ACC112 (cell line): ENCODE measurements around the gene HTRA3.
A peak's percentile ranks its signal among the peaks of the same experiment; 100 is the strongest.

ENCODE experiments used
- H2AFZ ChIP-seq: fragments of 200-600 bp; sonication (generic); one replicate; pipeline ENCODE4 v1.6.0; 2017; ENCODE audit warnings: antibody characterized with exemption, low read length; ENCODE audit not compliant: unreplicated experiment
- H3K27ac ChIP-seq: fragments of 200-600 bp; sonication (generic); 2 replicates; pipeline ENCODE4 v1.5.1; 2014; ENCODE audit warnings: low read depth, mild to moderate bottlenecking, antibody characterized with exemption, low read length, moderate library complexity
- H3K27me3 ChIP-seq: fragments of 200-600 bp; sonication (generic); 2 replicates; pipeline ENCODE4 v1.6.1; 2014; ENCODE audit warnings: mild to moderate bottlenecking, antibody characterized with exemption, low read length, moderate library complexity, mixed read lengths; ENCODE audit not compliant: insufficient read depth
- H3K36me3 ChIP-seq: fragments of 200-600 bp; sonication (generic); 2 replicates; pipeline ENCODE4 v1.6.1; 2016; ENCODE audit warnings: mild to moderate bottlenecking, antibody characterized with exemption, low read length, moderate library complexity, mixed read lengths; ENCODE audit not compliant: insufficient read depth
- H3K4me1 ChIP-seq: fragments of 200-600 bp; sonication (generic); one replicate; pipeline ENCODE4 v1.6.1; 2016; ENCODE audit warnings: low read length, mixed read lengths; ENCODE audit not compliant: insufficient read depth, unreplicated experiment, control insufficient read depth
- H3K4me3 ChIP-seq: fragments of 200-600 bp; sonication (generic); 2 replicates; pipeline ENCODE4 v1.5.1; 2014; ENCODE audit warnings: mild to moderate bottlenecking, low read depth, low read length
- H3K79me2 ChIP-seq: fragments of 200-600 bp; sonication (generic); one replicate; pipeline ENCODE4 v1.6.0; 2016; ENCODE audit warnings: low read length; ENCODE audit not compliant: control insufficient read depth, unreplicated experiment, insufficient read depth

Gene HTRA3

DNA sequence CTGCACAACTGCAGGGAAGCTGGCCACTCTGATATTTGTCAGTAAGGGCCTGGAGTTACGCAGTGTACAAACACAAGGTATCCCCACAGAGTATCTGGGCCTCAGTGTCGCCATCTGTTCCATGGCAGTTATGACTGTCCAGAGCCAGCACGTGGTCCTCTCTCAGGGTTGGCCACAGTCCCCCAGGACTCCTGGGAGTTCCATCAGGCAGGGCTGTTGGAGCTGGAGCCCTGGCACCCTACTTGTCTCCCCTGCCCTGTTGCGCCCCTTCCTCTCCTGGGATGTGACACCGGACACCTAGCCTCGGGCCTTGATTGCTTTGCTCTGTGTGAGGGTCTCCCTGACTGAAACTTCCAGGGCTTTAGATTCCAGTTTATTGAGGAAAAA is 8.4 kb downstream of the HTRA3 start:
- peak overlapping the region; percentile 66 for H2AFZ ChIP-seq
- H3K4me3 ChIP-seq = peak overlapping the region; percentile 15; the same call in 1 of the 2 replicates
- H3K79me2 ChIP-seq = no peaks in the 10 kb centered on the region
- H3K27ac ChIP-seq = peak overlapping the region; percentile 82
- H3K36me3 ChIP-seq = no peaks in the 10 kb centered on the region
- H3K4me1 ChIP-seq = peaks cover 36% of the 10 kb centered on the region
- H3K27me3 ChIP-seq = no peaks in the 10 kb centered on the region

DNA sequence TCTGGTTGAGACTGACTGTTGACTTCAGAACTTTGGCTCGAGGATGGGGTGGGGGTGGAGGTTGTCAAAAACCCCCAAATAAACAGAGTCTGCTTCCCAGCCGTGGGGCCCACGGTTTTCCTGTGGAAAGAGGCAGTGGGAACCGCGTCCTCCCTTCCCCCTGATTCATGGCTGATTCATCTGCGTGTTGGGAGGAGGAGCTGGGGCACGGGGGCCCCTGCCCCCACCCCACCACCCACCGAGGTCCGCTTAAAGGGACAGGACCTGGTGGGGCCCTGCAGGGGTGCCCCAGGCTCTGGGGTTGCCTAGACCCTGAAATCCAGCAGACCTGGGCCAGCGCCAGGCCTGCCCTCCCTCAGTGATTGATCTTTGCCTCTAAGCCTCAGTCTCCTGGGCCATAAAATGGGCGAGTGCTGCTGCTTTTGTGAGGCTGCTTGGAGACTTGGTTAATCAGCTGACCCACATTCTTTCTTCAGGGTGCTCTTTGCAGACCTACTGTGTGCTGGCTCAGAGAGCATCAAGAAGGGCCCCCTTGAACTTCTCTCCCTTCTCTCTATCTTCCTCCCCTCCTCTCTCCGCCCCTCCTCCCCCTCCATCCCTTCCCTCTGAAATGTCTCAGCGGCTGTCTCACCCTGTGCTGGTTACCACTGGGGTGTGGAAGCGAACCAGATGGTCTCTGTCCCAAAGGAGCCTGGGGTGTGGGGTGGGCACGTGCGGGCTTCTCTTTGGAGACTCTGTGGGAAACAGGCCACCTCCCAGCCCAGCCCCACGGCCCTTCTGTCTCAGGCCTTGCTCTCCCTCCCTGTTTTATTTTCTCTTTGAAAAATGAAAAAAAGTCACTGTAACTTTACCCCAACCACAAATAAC is 9.1 kb downstream of the HTRA3 start:
- no peaks in the 10 kb centered on the region for H3K79me2 ChIP-seq
- peak overlapping the region; percentile 82 for H3K27ac ChIP-seq
- peak overlapping the region; percentile 66 for H2AFZ ChIP-seq
- peak overlapping the region; percentile 15; the same call in 1 of the 2 replicates for H3K4me3 ChIP-seq
- no peaks in the 10 kb centered on the region for H3K27me3 ChIP-seq
- H3K36me3 ChIP-seq = no peaks in the 10 kb centered on the region
- H3K4me1 ChIP-seq = peaks cover 36% of the 10 kb centered on the region

DNA sequence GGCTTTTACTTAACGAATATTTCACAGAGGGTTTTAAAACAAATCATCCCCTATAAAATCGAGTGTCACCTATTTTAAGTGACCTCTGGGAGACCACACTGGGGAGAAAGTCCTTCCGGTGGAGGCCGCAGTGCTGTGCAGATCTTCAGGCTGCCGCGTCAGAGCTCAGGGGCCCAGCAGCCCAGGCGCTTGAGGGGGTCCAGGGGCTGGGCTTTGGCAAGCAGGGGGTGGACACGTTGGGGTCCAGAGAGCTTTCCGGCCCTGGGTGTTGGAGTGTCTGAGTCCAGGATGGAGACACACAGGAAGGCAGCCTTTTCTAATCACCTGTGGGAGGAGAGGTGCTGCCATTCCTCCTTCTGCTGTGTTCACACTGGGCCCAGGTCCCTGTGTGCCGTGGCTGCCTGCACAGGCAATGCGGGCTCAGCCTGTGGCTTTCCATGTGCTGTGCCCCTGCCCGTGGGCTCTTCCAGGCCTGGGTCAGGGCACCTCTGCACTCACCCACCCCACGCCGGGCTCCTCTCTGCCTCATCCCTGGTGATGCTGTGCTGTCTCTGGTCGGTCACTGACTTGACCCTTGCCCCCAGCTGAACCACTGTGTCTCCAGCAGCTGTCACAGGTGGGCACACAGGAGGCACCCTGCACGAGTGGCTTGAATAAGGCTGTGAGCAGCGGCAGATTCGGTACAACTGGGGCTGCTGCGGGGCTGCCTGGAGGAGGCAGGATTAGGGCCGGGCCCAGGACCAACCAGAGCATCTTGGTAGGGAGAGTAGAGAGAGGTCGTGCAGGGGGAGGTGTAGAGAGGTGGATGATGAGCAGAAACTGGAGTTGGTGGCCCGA is 10.0 kb downstream of the HTRA3 start:
- peaks cover 36% of the 10 kb centered on the region for H3K4me1 ChIP-seq
- H2AFZ ChIP-seq = no peak overlapping the region
- H3K27me3 ChIP-seq = no peaks in the 10 kb centered on the region
- no peak overlapping the region for H3K4me3 ChIP-seq
- no peaks in the 10 kb centered on the region for H3K36me3 ChIP-seq
- no peaks in the 10 kb centered on the region for H3K79me2 ChIP-seq
- no peak overlapping the region for H3K27ac ChIP-seq

DNA sequence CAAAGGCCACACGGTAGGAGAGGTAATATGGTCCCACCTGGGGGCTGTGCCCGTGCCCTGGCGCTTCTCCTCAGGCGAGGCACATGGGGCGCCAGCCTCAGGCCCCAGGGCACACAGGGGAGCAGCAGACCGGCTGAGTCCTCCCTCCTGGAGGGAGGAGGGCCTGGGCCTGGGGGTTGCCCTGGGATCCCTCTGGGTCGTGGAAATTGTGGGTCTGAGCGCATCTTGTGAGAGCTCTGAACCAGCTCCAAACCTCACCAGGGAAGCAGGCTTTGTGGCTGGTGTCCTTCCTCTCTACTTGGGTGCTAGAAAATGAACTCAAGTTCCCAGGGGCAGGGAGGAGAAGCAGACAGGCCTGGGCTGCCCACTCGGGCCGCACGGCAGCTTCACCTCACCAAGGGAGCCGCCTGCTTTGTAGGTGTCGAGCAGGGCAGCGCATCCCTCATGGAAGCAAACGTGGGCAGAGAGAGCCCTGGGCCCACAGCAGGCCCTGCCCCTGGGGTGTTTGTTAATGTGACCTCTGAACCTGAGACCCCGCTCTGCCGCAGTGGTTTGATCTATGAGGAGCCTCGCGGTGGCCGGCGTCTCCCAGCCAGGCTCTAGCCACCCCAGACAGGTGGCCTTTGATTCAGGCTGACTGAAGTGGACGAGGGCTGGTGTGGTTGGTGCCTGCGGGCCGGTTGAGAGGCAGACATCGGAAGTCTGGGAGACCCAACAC is 10.8 kb downstream of the HTRA3 start:
- Histone ChIP-seq H3K4me3 (no peak overlapping the region), H3K27ac (no peak overlapping the region), H3K27me3 (no peaks in the 10 kb centered on the region), H2AFZ (no peak overlapping the region), H3K36me3 (no peaks in the 10 kb centered on the region), H3K4me1 (peaks cover 33% of the 10 kb centered on the region), H3K79me2 (no peaks in the 10 kb centered on the region)

DNA sequence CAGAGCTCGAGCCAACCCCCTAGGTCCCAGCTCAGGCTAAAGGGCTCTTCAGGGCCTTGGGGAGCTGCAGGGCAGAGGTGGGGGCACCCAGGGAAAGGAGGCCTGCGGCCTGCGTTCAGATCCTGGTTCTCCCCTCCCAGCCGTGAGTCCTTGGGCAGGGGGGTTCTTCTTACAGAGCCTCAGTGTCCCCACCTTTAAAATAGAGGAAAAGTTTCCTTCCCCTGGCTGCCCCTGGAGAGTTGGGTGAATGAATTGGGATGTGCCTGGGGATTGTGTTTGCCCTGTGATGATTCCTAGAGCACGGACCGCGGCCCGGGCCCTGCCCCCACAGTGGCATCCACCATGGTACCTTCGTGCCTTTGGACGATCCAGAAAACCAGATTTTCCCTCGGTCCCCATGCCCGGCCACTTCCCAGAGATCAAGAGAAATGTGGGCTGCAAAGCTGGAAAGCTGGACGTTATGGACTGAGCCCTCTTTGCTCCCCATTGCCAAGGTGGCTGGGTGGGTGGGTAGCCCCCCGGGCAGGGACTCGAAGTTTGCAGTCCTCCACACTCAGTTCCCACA is 11.4 kb downstream of the HTRA3 start:
- no peaks in the 10 kb centered on the region for H3K36me3 ChIP-seq
- no peaks in the 10 kb centered on the region for H3K27me3 ChIP-seq
- no peak overlapping the region for H3K27ac ChIP-seq
- no peak overlapping the region for H3K4me3 ChIP-seq
- H3K4me1 ChIP-seq = peaks cover 30% of the 10 kb centered on the region
- H2AFZ ChIP-seq = no peak overlapping the region
- H3K79me2 ChIP-seq = no peaks in the 10 kb centered on the region

DNA sequence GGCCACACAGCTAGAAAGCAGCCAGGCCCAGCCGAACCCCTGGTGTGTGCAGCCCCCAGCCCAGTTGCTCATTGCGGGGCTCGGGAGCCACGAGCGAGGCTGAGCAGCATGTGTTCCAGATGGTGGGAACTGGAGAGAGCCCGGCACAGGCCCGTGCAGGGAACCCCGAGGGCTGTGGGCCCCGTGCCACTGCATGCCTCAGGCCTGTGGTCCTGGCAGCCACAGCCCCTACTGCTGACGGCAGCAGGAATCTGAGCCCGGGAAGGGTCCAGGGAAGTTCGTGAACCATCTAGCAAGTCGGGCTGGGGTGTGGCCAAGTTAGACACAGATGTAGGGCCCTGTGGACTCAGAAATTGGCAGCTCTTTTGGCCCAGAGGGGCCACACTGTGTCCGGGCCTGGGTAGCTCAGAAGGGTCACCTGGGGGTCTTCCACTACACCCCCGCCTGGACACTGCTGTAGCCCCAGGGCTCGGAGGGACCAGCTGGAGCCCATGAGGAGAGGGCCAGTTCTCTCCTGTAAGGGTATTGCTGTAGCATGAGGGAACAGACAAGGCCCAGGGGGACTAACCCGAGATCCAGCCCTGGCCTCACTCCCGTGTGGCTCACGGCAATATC is 12.1 kb downstream of the HTRA3 start:
- H3K4me3 ChIP-seq = no peak overlapping the region
- no peaks in the 10 kb centered on the region for H3K27me3 ChIP-seq
- no peak overlapping the region for H2AFZ ChIP-seq
- H3K36me3 ChIP-seq = no peaks in the 10 kb centered on the region
- peaks cover 26% of the 10 kb centered on the region for H3K4me1 ChIP-seq
- no peaks in the 10 kb centered on the region for H3K79me2 ChIP-seq
- no peak overlapping the region for H3K27ac ChIP-seq

DNA sequence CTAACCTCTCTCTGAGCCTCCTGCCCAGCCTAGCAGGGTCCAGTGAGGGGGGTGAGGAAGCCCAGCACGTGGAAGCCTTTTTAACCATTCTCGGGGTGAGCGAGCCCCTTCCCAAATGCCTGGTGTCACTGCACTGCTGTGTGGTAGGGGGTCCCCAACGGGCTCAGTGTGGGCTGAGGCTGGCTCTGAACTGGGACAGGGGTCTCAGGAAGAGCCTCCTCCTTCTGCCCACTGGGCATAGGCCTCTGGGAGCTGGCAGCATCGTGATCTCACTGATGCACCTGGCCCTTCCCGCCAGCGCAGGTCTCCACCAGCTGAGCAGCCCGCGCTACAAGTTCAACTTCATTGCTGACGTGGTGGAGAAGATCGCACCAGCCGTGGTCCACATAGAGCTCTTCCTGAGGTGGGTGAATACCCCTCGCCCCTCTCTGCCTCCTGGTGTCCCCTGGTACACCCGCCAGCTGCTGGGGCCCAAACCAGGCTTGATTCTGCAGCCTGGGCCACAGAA is 12.6 kb downstream of the HTRA3 start:
- H3K4me1 ChIP-seq = peaks cover 20% of the 10 kb centered on the region
- no peak overlapping the region for H2AFZ ChIP-seq
- no peak overlapping the region for H3K4me3 ChIP-seq
- H3K79me2 ChIP-seq = no peaks in the 10 kb centered on the region
- no peak overlapping the region for H3K27ac ChIP-seq
- no peaks in the 10 kb centered on the region for H3K27me3 ChIP-seq
- no peaks in the 10 kb centered on the region for H3K36me3 ChIP-seq

DNA sequence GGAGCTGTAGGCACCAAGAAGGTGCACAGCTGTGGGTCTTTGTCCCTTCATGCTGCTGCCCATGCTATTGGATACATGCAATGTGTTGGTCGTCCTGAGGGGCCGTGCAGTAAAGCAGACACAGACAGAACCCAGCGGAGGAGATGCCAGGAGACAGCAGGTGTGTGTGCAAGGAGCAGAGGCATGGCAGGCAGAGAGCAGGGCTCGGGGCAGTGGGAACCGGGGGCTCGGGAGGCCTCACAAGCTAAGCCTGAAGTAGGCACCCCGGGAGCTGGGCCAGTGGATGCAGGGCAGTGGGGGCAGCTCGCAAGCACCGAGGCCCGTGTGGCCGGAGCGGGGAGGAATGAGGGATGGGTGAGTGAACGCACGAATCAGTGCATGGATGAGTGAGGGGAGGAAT is 13.2 kb downstream of the HTRA3 start:
- H2AFZ ChIP-seq = no peak overlapping the region
- H3K79me2 ChIP-seq = no peaks in the 10 kb centered on the region
- H3K4me3 ChIP-seq = no peak overlapping the region
- no peaks in the 10 kb centered on the region for H3K36me3 ChIP-seq
- no peak overlapping the region for H3K27ac ChIP-seq
- H3K27me3 ChIP-seq = no peaks in the 10 kb centered on the region
- H3K4me1 ChIP-seq = peaks cover 15% of the 10 kb centered on the region

DNA sequence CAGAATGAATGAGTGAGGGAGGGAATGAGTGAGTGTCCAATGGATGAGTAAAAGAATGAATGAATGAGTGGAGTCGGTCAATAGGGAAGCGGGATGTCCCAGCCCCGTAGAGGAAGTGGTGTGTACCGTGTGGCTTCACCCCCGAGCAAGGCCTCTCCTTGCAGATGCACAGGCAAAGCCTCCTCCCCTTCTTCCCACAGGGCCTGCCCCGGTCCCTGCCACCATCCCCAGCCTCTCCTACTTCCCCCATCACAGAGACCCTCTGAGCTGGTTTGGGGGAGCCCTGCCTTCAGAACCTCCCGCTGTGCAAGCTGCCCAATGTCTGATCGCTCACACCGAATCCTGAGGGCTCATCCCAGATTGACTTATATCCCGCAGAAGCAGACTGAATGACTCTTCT is 13.6 kb downstream of the HTRA3 start:
- H3K36me3 ChIP-seq = no peaks in the 10 kb centered on the region
- H3K27me3 ChIP-seq = no peaks in the 10 kb centered on the region
- no peak overlapping the region for H3K4me3 ChIP-seq
- H2AFZ ChIP-seq = no peak overlapping the region
- H3K79me2 ChIP-seq = no peaks in the 10 kb centered on the region
- no peak overlapping the region for H3K27ac ChIP-seq
- peaks cover 11% of the 10 kb centered on the region for H3K4me1 ChIP-seq

DNA sequence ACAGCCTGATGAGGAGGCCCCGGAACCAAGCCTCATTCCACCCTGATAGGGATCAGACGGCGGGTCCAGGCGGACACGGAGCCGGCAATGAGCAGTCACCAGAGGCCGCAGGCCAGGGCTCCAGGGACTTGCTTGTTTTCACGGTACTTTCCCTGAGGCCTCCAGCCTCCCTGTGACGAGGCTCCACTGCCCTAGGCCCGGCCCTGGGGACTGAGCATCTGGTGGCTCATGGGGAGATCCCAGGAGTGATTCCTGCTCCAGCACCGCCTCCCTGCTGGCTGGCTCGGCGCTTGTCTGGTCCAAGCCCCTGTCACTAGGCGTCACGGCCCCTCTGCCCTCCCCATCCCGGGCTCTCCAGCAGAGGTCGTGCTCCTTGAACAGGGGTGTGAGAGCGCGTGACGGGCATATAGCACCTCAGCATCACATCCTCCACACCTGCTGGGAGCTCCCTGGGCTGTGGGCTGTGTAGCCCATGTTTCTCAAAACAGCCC is 14.1 kb downstream of the HTRA3 start:
- H3K27ac ChIP-seq = no peak overlapping the region
- H3K4me1 ChIP-seq = peaks cover 6% of the 10 kb centered on the region
- H2AFZ ChIP-seq = no peak overlapping the region
- no peaks in the 10 kb centered on the region for H3K27me3 ChIP-seq
- no peak overlapping the region for H3K4me3 ChIP-seq
- H3K79me2 ChIP-seq = no peaks in the 10 kb centered on the region
- H3K36me3 ChIP-seq = no peaks in the 10 kb centered on the region
